Activated CD8-positive, alpha-beta memory T cell treated with anti-CD3 and anti-CD28 coated beads for 36 hours (primary cell): ENCODE results near the gene IGSF9. TPM values are rescaled to one million over a fixed set of nuclear protein-coding genes. Genes with fewer than 3 reads are reported as not detected.

Experiments
- total RNA-seq, 2 experiments: library from RNA; stranded (reverse); gene quantifications; one replicate each; pipeline ENCODE4 v1.2.3, GENCODE V29; 2021

Gene IGSF9
- total RNA-seq, 2 experiments from 2014 or later = 0.06 TPM; not detected in 1

Other genes with a start within 250 kb of the IGSF9 start
- gene CRP, start 231.0 kb downstream of the IGSF9 start, total RNA-seq = not detected
- gene DUSP23, start 164.7 kb downstream of the IGSF9 start, total RNA-seq = 10 to 100 TPM; 36.9 to 38.6 TPM
- gene FCRL6, start 143.3 kb downstream of the IGSF9 start, total RNA-seq = under 1 TPM; 0.21 to 0.40 TPM
- gene SLAMF8, start 118.7 kb downstream of the IGSF9 start, total RNA-seq = 1 to 10 TPM; 2.8 to 3.6 TPM
- gene VSIG8, start 83.0 kb downstream of the IGSF9 start, total RNA-seq = not detected
- gene CFAP45, start 45.4 kb downstream of the IGSF9 start, total RNA-seq = 1 to 10 TPM; 1.2 to 1.4 TPM
- gene TAGLN2, start 20.1 kb downstream of the IGSF9 start, total RNA-seq = 100 to 1,000 TPM; 532 to 538 TPM
- gene SLAMF9, start 8.6 kb upstream of the IGSF9 start, total RNA-seq = not detected
- 1 to 10 TPM; 6.2 to 6.5 TPM for gene PIGM, start 86.4 kb upstream of the IGSF9 start, total RNA-seq
- not detected for gene KCNJ10, start 124.5 kb upstream of the IGSF9 start, total RNA-seq
- gene KCNJ9, start 135.9 kb upstream of the IGSF9 start, total RNA-seq = not detected
- 10 to 100 TPM; 43.8 to 45.7 TPM for gene IGSF8, start 153.0 kb upstream of the IGSF9 start, total RNA-seq
- gene ATP1A2, start 170.1 kb upstream of the IGSF9 start, total RNA-seq = not detected
- gene ATP1A4, start 206.0 kb upstream of the IGSF9 start, total RNA-seq = not detected
- not detected for gene CASQ1, start 245.0 kb upstream of the IGSF9 start, total RNA-seq